ENCODE data around the gene PPFIA3.
A peak's percentile ranks its signal among the peaks of the same experiment; 100 is the strongest.

PPFIA3 gene

DNA sequence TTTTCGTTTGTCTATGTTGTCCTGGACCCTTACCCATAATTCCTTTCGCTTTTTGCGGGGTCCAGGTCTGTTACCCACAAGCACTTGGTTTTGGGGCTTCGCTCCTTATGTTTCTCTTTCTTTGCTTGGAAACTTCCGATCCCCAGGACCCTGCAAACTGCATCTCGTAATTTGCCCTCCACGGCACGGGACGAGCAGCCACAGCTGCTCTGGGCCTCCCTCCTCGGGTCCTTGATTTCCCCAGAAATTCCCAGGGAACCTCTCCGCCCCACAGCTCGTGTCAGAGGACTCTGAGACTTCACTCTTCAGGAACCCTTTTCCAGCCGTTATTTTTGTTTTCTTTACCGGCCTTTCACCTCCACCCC, 33.5 kb upstream of the PPFIA3 start:
- Histone ChIP-seq H3K4me3 (ENCODE audit: low read depth, low read length) (peak overlapping the region; percentile 89), H3K4me1 (ENCODE audit: control insufficient read depth, insufficient read depth, low read length) (peaks cover 5% of the 10 kb centered on the region), H3K27ac (ENCODE audit: low read depth, low read length) (peak overlapping the region; percentile 92), H3K9me3 (ENCODE audit: control insufficient read depth, insufficient read depth, low read depth, low read length) (0 out of 2 replicates have a peak, but pooled peaks cover 5% of the 10 kb centered on the region), H3K36me3 (ENCODE audit: control insufficient read depth, insufficient read depth, low read length) (peaks cover 38% of the 10 kb centered on the region), H3K9ac (ENCODE audit: low read length) (peak overlapping the region; percentile 99), H3K27me3 (ENCODE audit: control insufficient read depth, insufficient read depth, low read length) (no peaks in the 10 kb centered on the region)

DNA sequence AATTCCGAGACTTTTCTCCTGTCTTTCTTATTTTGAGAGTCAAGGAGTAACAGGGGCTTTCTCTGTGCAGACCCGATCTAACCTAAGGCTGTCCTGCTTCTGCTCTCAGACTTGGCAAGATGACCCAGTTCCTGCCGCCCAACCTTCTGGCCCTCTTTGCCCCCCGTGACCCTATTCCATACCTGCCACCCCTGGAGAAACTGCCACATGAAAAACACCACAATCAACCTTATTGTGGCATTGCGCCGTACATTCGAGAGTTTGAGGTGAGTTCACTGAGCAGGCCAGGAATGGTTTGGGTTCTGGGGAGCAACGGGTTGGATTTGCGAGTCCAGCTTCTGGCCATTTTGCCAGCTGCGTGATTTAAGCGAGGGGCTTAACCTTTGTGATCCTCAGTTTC, 33.0 kb upstream of the PPFIA3 start:
- peak overlapping the region; percentile 99 for H3K9ac ChIP-seq (ENCODE audit: low read length)
- H3K36me3 ChIP-seq (ENCODE audit: control insufficient read depth, insufficient read depth, low read length): peaks cover 42% of the 10 kb centered on the region
- H3K4me3 ChIP-seq (ENCODE audit: low read depth, low read length): peak overlapping the region; percentile 89
- no peaks in the 10 kb centered on the region for H3K27me3 ChIP-seq (ENCODE audit: control insufficient read depth, insufficient read depth, low read length)
- H3K4me1 ChIP-seq (ENCODE audit: control insufficient read depth, insufficient read depth, low read length): peaks cover 5% of the 10 kb centered on the region
- H3K27ac ChIP-seq (ENCODE audit: low read depth, low read length): peak overlapping the region; percentile 92
- 0 out of 2 replicates have a peak, but pooled peaks cover 5% of the 10 kb centered on the region for H3K9me3 ChIP-seq (ENCODE audit: control insufficient read depth, insufficient read depth, low read depth, low read length)

DNA sequence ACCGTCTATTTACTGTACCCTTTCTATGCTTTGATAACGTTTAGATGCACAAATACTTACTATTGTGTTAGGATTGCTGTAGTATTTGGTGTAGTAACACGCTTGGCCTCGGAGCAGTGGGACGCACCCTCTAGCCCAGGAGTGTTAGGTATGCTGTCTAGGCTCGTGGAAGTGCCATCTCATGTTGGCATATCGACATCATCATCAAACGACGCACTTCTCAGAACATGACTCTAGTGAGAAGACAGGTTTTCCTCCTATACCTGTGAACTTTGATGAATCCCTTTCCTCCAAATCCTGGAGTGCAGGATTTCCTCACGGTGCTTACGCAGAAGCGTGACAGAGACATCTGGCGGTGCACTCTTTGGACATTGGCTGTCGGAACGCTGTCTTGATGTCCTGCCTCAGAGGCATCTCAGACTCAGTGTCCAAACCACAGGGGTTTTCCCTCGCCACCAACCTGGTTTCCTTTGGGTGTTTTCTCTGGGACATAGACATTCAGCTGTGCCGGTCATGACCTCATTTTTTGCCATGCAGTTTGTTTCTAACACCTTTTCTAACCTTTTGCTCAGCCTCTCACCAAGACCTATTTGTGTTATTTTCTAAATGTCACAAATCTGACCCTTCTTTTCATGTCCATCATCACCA, 27.8 kb upstream of the PPFIA3 start:
- peaks cover 1% of the 10 kb centered on the region for H3K4me1 ChIP-seq (ENCODE audit: control insufficient read depth, insufficient read depth, low read length)
- H3K9me3 ChIP-seq (ENCODE audit: control insufficient read depth, insufficient read depth, low read depth, low read length): no peaks in the 10 kb centered on the region
- H3K4me3 ChIP-seq (ENCODE audit: low read depth, low read length): no peak overlapping the region
- no peak overlapping the region for H3K9ac ChIP-seq (ENCODE audit: low read length)
- H3K36me3 ChIP-seq (ENCODE audit: control insufficient read depth, insufficient read depth, low read length): peaks cover 84% of the 10 kb centered on the region
- no peaks in the 10 kb centered on the region for H3K27me3 ChIP-seq (ENCODE audit: control insufficient read depth, insufficient read depth, low read length)
- H3K27ac ChIP-seq (ENCODE audit: low read depth, low read length): no peak overlapping the region

DNA sequence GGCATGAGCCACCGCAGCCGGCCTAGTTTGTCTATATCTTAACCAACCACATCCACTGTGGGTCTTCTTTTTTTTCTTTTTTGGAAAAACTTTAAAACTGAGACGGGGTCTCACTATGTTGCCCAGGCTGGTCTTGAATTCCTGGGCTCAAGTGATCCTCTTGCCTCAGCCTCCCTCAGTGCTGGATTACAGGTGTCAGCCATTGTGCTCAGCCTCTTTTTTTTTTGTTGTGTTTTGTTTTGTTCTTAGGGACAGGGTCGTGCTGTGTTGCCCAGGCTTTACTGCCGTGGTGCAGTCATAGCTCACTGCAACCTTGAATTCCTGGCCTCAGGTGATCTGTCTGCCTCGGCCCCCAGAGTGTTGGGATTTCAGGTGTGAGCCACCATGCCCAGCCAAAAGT, 26.7 kb upstream of the PPFIA3 start:
- Histone ChIP-seq H3K27ac (ENCODE audit: low read depth, low read length) (no peak overlapping the region), H3K4me1 (ENCODE audit: control insufficient read depth, insufficient read depth, low read length) (peaks cover 5% of the 10 kb centered on the region; the same call in 1 of the 2 replicates), H3K9me3 (ENCODE audit: control insufficient read depth, insufficient read depth, low read depth, low read length) (no peaks in the 10 kb centered on the region), H3K27me3 (ENCODE audit: control insufficient read depth, insufficient read depth, low read length) (no peaks in the 10 kb centered on the region), H3K4me3 (ENCODE audit: low read depth, low read length) (no peak overlapping the region), H3K36me3 (ENCODE audit: control insufficient read depth, insufficient read depth, low read length) (peaks cover 85% of the 10 kb centered on the region), H3K9ac (ENCODE audit: low read length) (no peak overlapping the region)

DNA sequence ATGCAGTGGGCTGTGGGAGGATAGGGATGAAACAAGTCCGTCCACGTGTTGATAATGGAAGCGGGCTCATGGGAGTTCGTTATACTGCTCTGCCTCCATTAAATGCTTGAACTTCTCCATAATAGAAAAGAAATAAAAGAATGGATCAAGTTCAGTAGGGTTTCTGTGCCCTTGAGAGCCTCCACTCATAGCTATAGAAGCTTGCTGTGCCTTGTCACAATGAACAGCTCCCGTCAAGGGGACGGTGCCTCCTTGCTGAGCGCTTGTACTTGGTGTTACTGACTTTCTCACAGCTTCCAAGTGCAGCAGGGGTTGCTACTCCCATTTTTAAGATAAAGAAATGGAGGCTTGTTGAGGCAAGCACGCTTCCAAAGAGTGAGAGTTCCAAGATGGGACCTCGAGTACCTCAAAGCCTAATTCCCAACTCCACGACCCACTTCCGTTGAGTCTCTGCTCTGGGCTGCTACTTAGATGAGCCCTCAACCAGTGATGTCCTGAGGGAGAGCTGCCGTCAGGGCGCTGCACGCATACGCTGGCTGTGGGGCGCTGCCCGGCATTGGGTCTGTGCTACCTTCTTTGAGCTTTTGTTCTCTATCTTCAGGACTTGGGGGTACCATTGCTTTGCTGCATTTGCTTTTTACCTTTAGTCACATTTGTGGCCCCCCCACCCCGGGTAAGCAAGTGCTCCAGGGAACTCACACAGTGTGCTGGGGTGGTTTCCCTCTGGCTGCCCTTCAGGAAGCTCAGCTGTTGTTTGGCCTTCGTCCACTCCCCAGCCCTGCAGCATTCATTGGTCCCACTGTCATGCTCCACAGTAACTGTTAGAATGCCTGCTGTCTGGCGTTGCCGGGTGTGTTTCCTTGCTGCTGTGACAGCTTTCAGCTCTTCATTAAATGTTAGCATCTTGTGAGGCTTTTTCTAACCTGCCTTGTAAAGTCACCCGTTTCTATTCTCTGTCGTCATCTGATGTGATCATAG, 24.6 kb upstream of the PPFIA3 start:
- H3K36me3 ChIP-seq (ENCODE audit: control insufficient read depth, insufficient read depth, low read length): peaks cover 91% of the 10 kb centered on the region
- H3K4me1 ChIP-seq (ENCODE audit: control insufficient read depth, insufficient read depth, low read length): peaks cover 5% of the 10 kb centered on the region; the same call in 1 of the 2 replicates
- no peak overlapping the region for H3K4me3 ChIP-seq (ENCODE audit: low read depth, low read length)
- no peak overlapping the region for H3K27ac ChIP-seq (ENCODE audit: low read depth, low read length)
- H3K27me3 ChIP-seq (ENCODE audit: control insufficient read depth, insufficient read depth, low read length): no peaks in the 10 kb centered on the region
- no peak overlapping the region for H3K9ac ChIP-seq (ENCODE audit: low read length)
- no peaks in the 10 kb centered on the region for H3K9me3 ChIP-seq (ENCODE audit: control insufficient read depth, insufficient read depth, low read depth, low read length)

DNA sequence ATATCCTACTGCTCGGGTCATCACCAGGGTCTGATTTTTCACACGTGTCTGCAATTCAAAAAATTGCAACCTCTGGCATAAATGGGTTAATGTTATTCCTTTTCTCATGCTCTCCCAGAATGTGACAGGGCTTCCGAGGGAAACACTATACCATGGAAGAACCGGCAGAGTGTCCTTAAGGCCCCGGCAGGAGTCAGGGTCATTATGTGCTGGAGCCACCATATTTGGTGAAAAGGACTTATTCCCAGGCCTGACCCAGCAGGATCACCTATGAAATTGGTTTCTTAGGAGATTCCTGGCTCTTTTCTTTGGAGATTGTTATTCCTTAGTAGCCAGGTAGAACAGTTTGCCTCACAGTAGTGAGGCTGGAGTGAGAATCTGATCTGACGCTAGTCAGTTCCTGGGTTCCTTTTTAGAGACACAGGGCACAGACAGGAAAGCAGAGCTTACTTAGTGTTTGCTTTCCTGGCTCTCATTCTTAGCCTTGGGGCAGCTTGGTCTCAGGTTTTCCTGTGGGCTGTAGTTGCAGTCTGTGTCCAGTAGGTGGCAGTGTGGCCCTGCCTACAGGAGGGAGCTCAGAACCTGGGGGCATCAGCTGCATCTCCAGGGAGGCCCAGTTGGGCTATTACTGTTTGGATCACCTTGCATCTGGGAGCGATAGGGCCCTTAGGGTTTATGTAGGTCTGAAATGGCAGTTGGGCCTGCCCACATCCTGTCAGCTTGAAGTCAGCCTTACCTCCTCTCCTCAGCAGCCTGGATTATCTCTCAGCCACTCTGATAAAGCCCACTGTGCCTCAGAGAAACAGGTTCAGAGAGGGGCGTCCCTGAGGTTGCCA, 21.7 kb upstream of the PPFIA3 start:
- H3K36me3 ChIP-seq (ENCODE audit: control insufficient read depth, insufficient read depth, low read length): peaks cover 87% of the 10 kb centered on the region
- H3K27ac ChIP-seq (ENCODE audit: low read depth, low read length): peak overlapping the region; percentile 26; the same call in 1 of the 2 replicates
- H3K9ac ChIP-seq (ENCODE audit: low read length): no peak overlapping the region
- no peaks in the 10 kb centered on the region for H3K27me3 ChIP-seq (ENCODE audit: control insufficient read depth, insufficient read depth, low read length)
- no peaks in the 10 kb centered on the region for H3K9me3 ChIP-seq (ENCODE audit: control insufficient read depth, insufficient read depth, low read depth, low read length)
- H3K4me1 ChIP-seq (ENCODE audit: control insufficient read depth, insufficient read depth, low read length): peaks cover 5% of the 10 kb centered on the region; the same call in 1 of the 2 replicates
- no peak overlapping the region for H3K4me3 ChIP-seq (ENCODE audit: low read depth, low read length)

DNA sequence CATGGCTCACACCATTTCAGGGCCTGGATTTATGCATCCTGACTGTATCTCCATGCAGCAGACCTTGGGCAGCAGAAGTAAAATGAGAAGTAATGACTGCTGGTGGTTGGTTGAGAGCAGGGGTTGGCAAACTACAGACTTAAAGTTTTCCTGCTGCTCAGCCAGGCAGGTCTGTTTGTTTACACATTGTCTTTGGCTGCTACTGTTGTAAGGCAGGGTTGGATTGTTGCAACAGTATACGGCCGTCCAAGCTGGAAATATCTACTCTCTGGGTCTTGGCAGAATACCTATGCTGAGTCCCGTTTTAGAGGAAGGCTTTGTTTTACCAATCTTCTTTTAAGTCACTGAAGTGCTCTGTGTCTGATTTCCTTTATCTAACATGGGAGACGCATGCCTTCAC, 20.5 kb upstream of the PPFIA3 start:
- Histone ChIP-seq H3K36me3 (ENCODE audit: control insufficient read depth, insufficient read depth, low read length) (peaks cover 91% of the 10 kb centered on the region), H3K27me3 (ENCODE audit: control insufficient read depth, insufficient read depth, low read length) (no peaks in the 10 kb centered on the region), H3K4me3 (ENCODE audit: low read depth, low read length) (no peak overlapping the region), H3K9ac (ENCODE audit: low read length) (no peak overlapping the region), H3K9me3 (ENCODE audit: control insufficient read depth, insufficient read depth, low read depth, low read length) (no peaks in the 10 kb centered on the region), H3K27ac (ENCODE audit: low read depth, low read length) (no peak overlapping the region), H3K4me1 (ENCODE audit: control insufficient read depth, insufficient read depth, low read length) (peaks cover 5% of the 10 kb centered on the region; the same call in 1 of the 2 replicates)

DNA sequence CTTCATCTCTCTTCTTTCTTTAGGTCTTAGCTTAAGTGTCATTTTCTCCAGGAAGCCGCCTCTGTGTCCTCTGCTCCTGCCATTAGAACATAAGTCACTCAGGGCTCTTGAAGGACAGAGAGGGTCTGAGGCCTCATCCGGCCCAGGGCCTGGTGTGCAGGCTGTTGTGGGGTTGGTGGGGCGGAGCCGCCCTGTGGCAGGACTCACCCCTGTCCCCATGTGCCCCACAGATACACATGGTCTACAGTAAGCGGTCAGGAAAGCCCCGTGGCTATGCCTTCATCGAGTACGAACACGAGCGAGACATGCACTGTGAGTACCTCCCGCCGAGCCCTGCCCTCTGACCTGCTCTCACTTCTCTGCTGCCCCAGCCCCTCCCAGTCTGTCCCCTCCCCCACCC, 18.2 kb upstream of the PPFIA3 start:
- Histone ChIP-seq H3K27ac (ENCODE audit: low read depth, low read length) (no peak overlapping the region), H3K36me3 (ENCODE audit: control insufficient read depth, insufficient read depth, low read length) (peaks cover 91% of the 10 kb centered on the region)

DNA sequence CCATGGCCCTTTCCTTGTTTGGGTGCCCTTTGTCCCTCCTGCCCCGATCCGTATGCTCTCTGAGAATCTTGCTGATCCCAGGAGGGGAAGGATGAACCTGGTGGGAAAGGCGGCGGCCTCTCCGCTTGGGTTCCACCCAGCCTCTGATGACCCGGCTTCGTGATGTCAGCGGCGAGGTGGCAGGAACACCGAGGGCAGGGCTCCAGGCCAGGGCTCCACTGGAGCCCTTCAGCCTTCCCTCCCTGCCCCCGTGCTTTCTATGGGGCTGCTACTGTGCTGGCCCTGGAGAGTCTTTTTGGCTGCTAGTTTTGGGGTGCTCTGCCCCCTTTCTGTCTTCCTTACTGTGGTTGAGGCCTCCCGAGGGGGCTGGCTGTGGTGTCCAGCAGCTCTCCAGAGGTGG, 17.0 kb upstream of the PPFIA3 start:
- H3K4me1 ChIP-seq (ENCODE audit: control insufficient read depth, insufficient read depth, low read length): peaks cover 4% of the 10 kb centered on the region; the same call in 1 of the 2 replicates
- no peaks in the 10 kb centered on the region for H3K9me3 ChIP-seq (ENCODE audit: control insufficient read depth, insufficient read depth, low read depth, low read length)
- H3K9ac ChIP-seq (ENCODE audit: low read length): no peak overlapping the region
- H3K36me3 ChIP-seq (ENCODE audit: control insufficient read depth, insufficient read depth, low read length): peaks cover 94% of the 10 kb centered on the region
- no peak overlapping the region for H3K4me3 ChIP-seq (ENCODE audit: low read depth, low read length)
- H3K27me3 ChIP-seq (ENCODE audit: control insufficient read depth, insufficient read depth, low read length): no peaks in the 10 kb centered on the region
- H3K27ac ChIP-seq (ENCODE audit: low read depth, low read length): no peak overlapping the region

More for the DNA sequence above, 18.2 kb upstream of the PPFIA3 start:
- Histone ChIP-seq H3K9me3 (ENCODE audit: control insufficient read depth, insufficient read depth, low read depth, low read length) (no peaks in the 10 kb centered on the region), H3K27me3 (ENCODE audit: control insufficient read depth, insufficient read depth, low read length) (no peaks in the 10 kb centered on the region), H3K9ac (ENCODE audit: low read length) (no peak overlapping the region), H3K4me1 (ENCODE audit: control insufficient read depth, insufficient read depth, low read length) (peaks cover 5% of the 10 kb centered on the region; the same call in 1 of the 2 replicates), H3K4me3 (ENCODE audit: low read depth, low read length) (no peak overlapping the region)

DNA sequence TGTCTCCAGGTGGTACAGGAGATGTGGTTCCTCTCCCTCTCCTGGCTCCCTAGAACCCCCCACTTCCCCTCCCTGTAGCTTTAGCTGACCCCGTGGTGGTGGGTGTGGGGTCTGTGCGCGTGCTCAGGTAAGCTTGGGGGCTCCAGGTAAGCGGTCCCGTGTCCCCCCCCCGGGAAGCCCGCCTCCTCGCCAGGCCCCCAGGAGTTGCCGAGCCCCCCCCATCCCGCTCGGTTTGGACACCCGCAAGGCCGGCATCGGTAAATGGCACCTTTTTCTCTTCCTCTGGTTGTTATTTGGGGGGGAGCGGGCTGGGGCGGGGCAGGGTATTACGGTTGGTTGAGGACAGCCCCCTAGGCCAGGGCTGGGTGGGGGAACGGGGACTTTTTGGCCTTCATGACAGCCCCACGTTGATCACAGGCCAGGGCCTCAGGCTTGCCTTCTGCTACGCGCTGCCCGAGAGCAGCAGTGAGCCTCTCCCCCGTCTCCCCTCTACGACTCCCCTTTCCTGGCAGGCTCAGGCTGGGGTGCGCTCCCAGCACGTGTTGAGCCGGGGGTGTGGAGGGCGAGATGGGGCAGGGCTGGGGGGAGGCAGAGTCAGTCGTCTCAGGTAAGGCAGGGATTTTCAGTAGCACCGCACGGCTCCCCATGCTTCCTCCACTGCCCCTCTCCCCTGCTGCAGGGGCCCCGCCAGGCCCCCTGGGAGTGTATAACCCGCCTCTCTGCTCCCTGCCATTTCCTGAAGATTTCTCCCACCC, 15.8 kb upstream of the PPFIA3 start:
- peaks cover 96% of the 10 kb centered on the region for H3K36me3 ChIP-seq (ENCODE audit: control insufficient read depth, insufficient read depth, low read length)
- H3K9ac ChIP-seq (ENCODE audit: low read length): no peak overlapping the region
- H3K27me3 ChIP-seq (ENCODE audit: control insufficient read depth, insufficient read depth, low read length): no peaks in the 10 kb centered on the region
- peaks cover 7% of the 10 kb centered on the region; the same call in 1 of the 2 replicates for H3K4me1 ChIP-seq (ENCODE audit: control insufficient read depth, insufficient read depth, low read length)
- no peak overlapping the region for H3K4me3 ChIP-seq (ENCODE audit: low read depth, low read length)
- H3K9me3 ChIP-seq (ENCODE audit: control insufficient read depth, insufficient read depth, low read depth, low read length): no peaks in the 10 kb centered on the region
- no peak overlapping the region for H3K27ac ChIP-seq (ENCODE audit: low read depth, low read length)

Data from HUES6 (cell line).